ENCODE results near the gene SLC9A3. TPM values are rescaled to one million over a fixed set of nuclear protein-coding genes. Genes with fewer than 3 reads are reported as not detected.

SLC9A3 gene
- total and polyA plus RNA-seq, 4 experiments from 2014 or later = 2.2 to 3.1 (median 2.8) TPM

GRCh38 chr5:504326-505154 is 19.7 kb downstream of the SLC9A3 start:
- peaks cover 0 to 5% (median 0%) of the 10 kb centered on the region in 4 donors for H3K4me1 Mint-ChIP-seq
- POLR2A ChIA-PET (ENCODE audit: partially characterized antibody) = no interaction called here
- no peaks in the 10 kb centered on the region for H3K4me1 ChIP-seq (ENCODE audit: insufficient read depth, low read length)
- H3K27me3 Mint-ChIP-seq = peaks cover 2 to 4% of the 10 kb centered on the region in 2 donors
- no peak overlapping the region for H3K4me3 ChIP-seq (ENCODE audit: low read length in 2 of 2)
- DNase-seq = no peak
- no peaks in the 10 kb centered on the region for H3K9me3 Mint-ChIP-seq
- no peak overlapping the region for H3K27ac Mint-ChIP-seq
- CTCF ChIA-PET (ENCODE audit: partially characterized antibody) = no interaction called here
- no peaks in the 10 kb centered on the region for H3K36me3 ChIP-seq (ENCODE audit: insufficient read depth, low read length)
- no peaks in the 10 kb centered on the region for H3K27me3 ChIP-seq (ENCODE audit: insufficient read depth, low read length)
- intact Hi-C loops (cut with micrococcal nuclease) = no loop called here
- H3K4me3 Mint-ChIP-seq = no peak overlapping the region
- no peak overlapping the region for H3K27ac ChIP-seq (ENCODE audit: low read depth, low read length)
- no peaks in the 10 kb centered on the region for H3K9me3 ChIP-seq (ENCODE audit: control insufficient read depth in 1 of 2, low read length in 2 of 2)
- H3K36me3 Mint-ChIP-seq = no peaks in the 10 kb centered on the region

GRCh38 chr5:502325-503079 is 21.7 kb downstream of the SLC9A3 start:
- Mint-ChIP-seq H3K36me3 (no peaks in the 10 kb centered on the region), H3K4me1 (peaks cover 0 to 5% (median 0%) of the 10 kb centered on the region in 4 donors), H3K27ac (peak overlapping the region in 1 of 7 donors; percentile 26), H3K9me3 (no peaks in the 10 kb centered on the region), H3K4me3 (no peak overlapping the region), H3K27me3 (peaks cover 2 to 9% of the 10 kb centered on the region in 2 donors)
- CTCF ChIA-PET (ENCODE audit: partially characterized antibody) = no interaction called here
- H3K27me3 ChIP-seq (ENCODE audit: insufficient read depth, low read length) = no peaks in the 10 kb centered on the region
- H3K27ac ChIP-seq (ENCODE audit: low read depth, low read length) = no peak overlapping the region
- POLR2A ChIA-PET (ENCODE audit: partially characterized antibody) = no interaction called here
- H3K4me3 ChIP-seq (ENCODE audit: low read length in 2 of 2) = no peak overlapping the region
- no peaks in the 10 kb centered on the region for H3K9me3 ChIP-seq (ENCODE audit: control insufficient read depth in 1 of 2, low read length in 2 of 2)
- peak in 1 of 5 donors; percentile 16 for DNase-seq
- no peaks in the 10 kb centered on the region for H3K36me3 ChIP-seq (ENCODE audit: insufficient read depth, low read length)
- H3K4me1 ChIP-seq (ENCODE audit: insufficient read depth, low read length) = no peaks in the 10 kb centered on the region
- intact Hi-C loops (cut with micrococcal nuclease) = no loop called here

- no peaks in the 10 kb centered on the region for H3K27me3 ChIP-seq (ENCODE audit: insufficient read depth, low read length)
- ChIA-PET POLR2A (ENCODE audit: partially characterized antibody) (no interaction called here), CTCF (ENCODE audit: partially characterized antibody) (no interaction called here)
- no peaks in the 10 kb centered on the region for H3K9me3 ChIP-seq (ENCODE audit: control insufficient read depth in 1 of 2, low read length in 2 of 2)
- H3K27ac ChIP-seq (ENCODE audit: low read depth, low read length) = no peak overlapping the region
- no peaks in the 10 kb centered on the region for H3K36me3 ChIP-seq (ENCODE audit: insufficient read depth, low read length)
- no peak overlapping the region for H3K27ac Mint-ChIP-seq
- no peak overlapping the region for H3K4me3 ChIP-seq (ENCODE audit: low read length in 2 of 2)
- peak in 1 of 5 donors; percentile 16 for DNase-seq
- peaks cover 0 to 5% (median 0%) of the 10 kb centered on the region in 4 donors for H3K4me1 Mint-ChIP-seq
- no peaks in the 10 kb centered on the region for H3K36me3 Mint-ChIP-seq
- no peaks in the 10 kb centered on the region for H3K9me3 Mint-ChIP-seq
- H3K4me1 ChIP-seq (ENCODE audit: insufficient read depth, low read length) = no peaks in the 10 kb centered on the region
- peaks cover 2 to 10% of the 10 kb centered on the region in 2 donors for H3K27me3 Mint-ChIP-seq
- no peak overlapping the region for H3K4me3 Mint-ChIP-seq
- intact Hi-C loops (cut with micrococcal nuclease) = no loop called here
Observed at GRCh38 chr5:501831-502184, 22.4 kb downstream of the SLC9A3 start.

- no peaks in the 10 kb centered on the region for H3K4me1 ChIP-seq (ENCODE audit: insufficient read depth, low read length)
- no peak overlapping the region for H3K27ac Mint-ChIP-seq
- H3K9me3 ChIP-seq (ENCODE audit: control insufficient read depth in 1 of 2, low read length in 2 of 2) = no peaks in the 10 kb centered on the region
- ChIA-PET POLR2A (ENCODE audit: partially characterized antibody) (no interaction called here), CTCF (ENCODE audit: partially characterized antibody) (no interaction called here)
- intact Hi-C loops (cut with micrococcal nuclease) = no loop called here
- H3K4me1 Mint-ChIP-seq = peaks cover 0 to 5% (median 0%) of the 10 kb centered on the region in 4 donors
- DNase-seq = peak in 1 of 5 donors; percentile 31
- no peak overlapping the region for H3K4me3 ChIP-seq (ENCODE audit: low read length in 2 of 2)
- H3K27me3 Mint-ChIP-seq = peaks cover 2 to 10% of the 10 kb centered on the region in 2 donors
- H3K27ac ChIP-seq (ENCODE audit: low read depth, low read length) = no peak overlapping the region
- H3K4me3 Mint-ChIP-seq = no peak overlapping the region
- H3K36me3 ChIP-seq (ENCODE audit: insufficient read depth, low read length) = no peaks in the 10 kb centered on the region
- H3K36me3 Mint-ChIP-seq = no peaks in the 10 kb centered on the region
- H3K9me3 Mint-ChIP-seq = no peaks in the 10 kb centered on the region
- no peaks in the 10 kb centered on the region for H3K27me3 ChIP-seq (ENCODE audit: insufficient read depth, low read length)
Observed at GRCh38 chr5:501105-501830, 23.0 kb downstream of the SLC9A3 start.

GRCh38 chr5:500491-500890 is 23.8 kb downstream of the SLC9A3 start:
- intact Hi-C loops (cut with micrococcal nuclease) = no loop called here
- Histone ChIP-seq H3K27ac (ENCODE audit: low read depth, low read length) (no peak overlapping the region), H3K4me3 (ENCODE audit: low read length in 2 of 2) (no peak overlapping the region), H3K36me3 (ENCODE audit: insufficient read depth, low read length) (no peaks in the 10 kb centered on the region), H3K27me3 (ENCODE audit: insufficient read depth, low read length) (no peaks in the 10 kb centered on the region), H3K9me3 (ENCODE audit: control insufficient read depth in 1 of 2, low read length in 2 of 2) (no peaks in the 10 kb centered on the region), H3K4me1 (ENCODE audit: insufficient read depth, low read length) (no peaks in the 10 kb centered on the region)
- DNase-seq = no peak
- Mint-ChIP-seq H3K27ac (no peak overlapping the region), H3K4me1 (peaks cover 0 to 5% (median 0%) of the 10 kb centered on the region in 4 donors), H3K9me3 (no peaks in the 10 kb centered on the region), H3K36me3 (no peaks in the 10 kb centered on the region), H3K27me3 (peaks cover 2 to 10% of the 10 kb centered on the region in 2 donors), H3K4me3 (no peak overlapping the region)
- ChIA-PET CTCF (ENCODE audit: partially characterized antibody) (no interaction called here), POLR2A (ENCODE audit: partially characterized antibody) (no interaction called here)

- no peak for DNase-seq
- H3K4me1 ChIP-seq (ENCODE audit: insufficient read depth, low read length) = no peaks in the 10 kb centered on the region
- Mint-ChIP-seq H3K27ac (no peak overlapping the region), H3K36me3 (no peaks in the 10 kb centered on the region), H3K27me3 (peaks cover 2 to 10% of the 10 kb centered on the region in 2 donors), H3K4me1 (peaks cover 0 to 5% (median 0%) of the 10 kb centered on the region in 4 donors), H3K4me3 (no peak overlapping the region), H3K9me3 (no peaks in the 10 kb centered on the region)
- H3K27ac ChIP-seq (ENCODE audit: low read depth, low read length) = no peak overlapping the region
- no peaks in the 10 kb centered on the region for H3K9me3 ChIP-seq (ENCODE audit: control insufficient read depth in 1 of 2, low read length in 2 of 2)
- intact Hi-C loops (cut with micrococcal nuclease) = no loop called here
- no peaks in the 10 kb centered on the region for H3K36me3 ChIP-seq (ENCODE audit: insufficient read depth, low read length)
- POLR2A ChIA-PET (ENCODE audit: partially characterized antibody) = no interaction called here
- CTCF ChIA-PET (ENCODE audit: partially characterized antibody) = no interaction called here
- no peak overlapping the region for H3K4me3 ChIP-seq (ENCODE audit: low read length in 2 of 2)
- no peaks in the 10 kb centered on the region for H3K27me3 ChIP-seq (ENCODE audit: insufficient read depth, low read length)
Observed at GRCh38 chr5:499233-500209, 24.7 kb downstream of the SLC9A3 start.
